ENCODE data around the gene TFB1M.
"Not testable (repeated sequence)": the region's sequence is repeated elsewhere in the genome, so short reads cannot be mapped to it uniquely, and the experiment has no call there.

TFB1M gene

DNA sequence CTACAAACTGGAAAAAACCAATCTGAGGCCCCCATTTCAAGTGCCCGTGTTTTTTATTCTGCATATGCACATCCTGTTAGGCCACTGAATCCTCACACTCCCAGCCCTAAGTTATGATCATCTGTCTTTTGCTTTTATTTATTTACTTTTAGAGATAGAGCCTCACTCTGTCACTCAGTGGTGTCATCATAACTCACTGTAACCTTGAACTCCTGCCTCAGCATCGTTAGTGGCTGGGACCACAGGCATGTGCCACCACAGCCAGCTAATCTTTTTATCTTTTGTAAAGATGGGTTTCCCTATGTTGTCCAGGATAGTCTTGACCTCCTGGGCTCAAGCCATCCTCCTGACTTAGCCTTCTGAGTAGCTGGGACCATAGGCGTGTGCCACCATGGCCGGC, 80.1 kb downstream of the TFB1M start:
- DNase-seq = no peak

- no peak for DNase-seq
Measured at GRCh38 chr6:155232848-155233247, 81.4 kb downstream of the TFB1M start.

DNA sequence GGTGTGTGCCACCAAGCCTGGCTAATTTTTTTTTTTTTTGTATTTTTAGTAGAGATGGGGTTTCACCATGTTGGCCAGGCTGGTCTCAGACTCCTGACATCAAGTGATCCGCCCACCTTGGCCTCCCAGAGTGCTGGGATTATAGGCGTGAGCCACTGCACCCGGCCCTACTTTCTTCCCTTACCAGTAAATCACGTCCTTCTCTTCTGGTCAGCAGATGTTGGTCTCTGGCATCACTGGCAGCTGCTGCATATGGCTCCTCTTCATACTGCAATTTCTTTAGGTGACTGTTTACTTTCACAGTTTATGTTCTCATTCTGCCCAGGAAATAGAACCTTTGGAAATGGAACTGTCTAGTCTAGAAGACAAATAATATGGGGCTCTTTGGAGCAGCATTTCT, 83.3 kb downstream of the TFB1M start:
- DNase-seq = not testable (repeated sequence)

DNA sequence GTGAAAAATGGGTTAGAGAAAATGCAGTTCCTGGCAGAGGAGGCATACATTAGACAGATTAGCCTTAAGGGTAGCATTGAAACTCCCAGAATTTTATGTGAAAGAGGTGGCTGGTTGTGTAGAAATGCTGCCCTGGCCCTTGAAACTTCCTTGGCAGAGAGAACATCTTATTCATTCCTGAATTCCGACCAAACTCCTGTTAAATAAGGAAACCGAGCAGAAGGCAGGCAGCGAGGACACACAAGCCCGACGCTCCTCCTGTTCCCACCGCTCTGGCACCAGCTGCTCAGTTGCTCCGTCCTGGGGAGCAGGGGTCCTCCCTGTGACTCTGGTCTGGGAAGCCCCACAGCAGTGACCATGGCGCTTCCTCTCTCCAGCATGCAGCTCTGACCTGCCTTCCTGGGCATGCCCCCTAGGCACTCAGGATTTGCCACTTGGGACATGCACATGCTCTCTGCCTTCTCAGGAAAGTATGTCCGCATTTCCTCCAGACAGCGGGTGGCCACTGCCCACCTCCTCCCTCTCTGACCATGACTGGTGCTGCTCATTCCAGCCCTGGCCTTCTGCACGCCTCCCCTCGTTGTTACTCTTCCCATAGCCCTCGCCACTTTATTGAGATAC, 85.6 kb downstream of the TFB1M start:
- no peak for DNase-seq

DNA sequence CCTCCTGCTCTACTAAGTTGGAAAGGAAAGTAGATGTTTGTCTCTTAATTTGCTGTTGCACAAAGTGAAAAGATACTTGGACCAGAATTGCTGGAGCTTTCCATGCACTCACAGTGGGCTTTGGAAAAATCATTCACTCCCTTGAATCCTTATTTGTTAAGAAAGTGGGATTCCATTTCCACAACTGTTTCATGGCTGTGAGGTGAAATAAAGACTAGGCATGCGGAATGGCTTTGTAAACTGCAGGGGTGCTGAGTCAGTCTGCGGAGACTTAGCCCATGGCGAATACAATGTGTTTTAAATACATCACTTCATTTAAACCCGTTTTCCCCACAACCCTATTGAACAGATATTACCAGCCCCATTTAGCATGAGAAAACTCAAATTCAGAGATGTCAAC, 87.2 kb downstream of the TFB1M start:
- no peak for DNase-seq

GRCh38 chr6:155224618-155225017, 89.7 kb downstream of the TFB1M start:
- DNase-seq = no peak

DNA sequence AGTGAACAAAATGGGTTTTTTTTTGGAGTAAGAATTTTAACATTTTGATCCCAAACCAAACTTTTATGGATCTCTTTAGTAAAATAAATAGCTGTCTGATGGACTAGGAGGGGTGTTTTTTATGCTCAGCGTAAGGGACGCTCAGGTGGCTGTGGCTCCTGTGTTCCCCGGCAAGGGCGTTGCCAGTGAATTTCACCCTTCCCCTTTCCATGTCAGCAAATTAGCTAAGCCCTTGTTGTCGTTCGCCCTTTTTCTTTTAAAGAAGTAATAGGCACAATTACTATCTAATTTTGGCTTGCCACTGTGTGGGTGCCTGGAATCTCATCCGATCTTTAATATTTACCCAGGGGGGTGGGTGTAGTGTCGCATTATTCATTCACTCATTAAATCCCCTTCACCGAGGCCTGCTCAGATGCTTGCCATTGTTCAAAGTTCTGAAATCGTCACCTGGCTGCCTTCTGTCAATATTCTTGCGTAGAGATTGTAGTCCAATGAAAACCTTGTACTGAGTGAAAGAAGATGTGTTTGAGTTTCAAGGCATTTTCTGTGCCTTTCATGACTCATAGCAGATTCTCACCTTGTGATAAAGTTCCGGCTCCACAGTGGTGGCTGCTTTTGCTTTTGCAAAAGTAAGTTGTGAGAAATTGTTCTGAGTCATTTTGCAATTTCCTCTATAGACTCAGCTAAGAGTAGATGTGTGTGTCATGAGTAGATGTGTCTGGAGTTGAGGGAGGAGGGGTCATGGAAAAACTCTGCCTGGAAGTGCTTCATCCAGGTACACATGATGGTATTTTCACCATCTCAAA, 90.4 kb downstream of the TFB1M start:
- no peak for DNase-seq

DNA sequence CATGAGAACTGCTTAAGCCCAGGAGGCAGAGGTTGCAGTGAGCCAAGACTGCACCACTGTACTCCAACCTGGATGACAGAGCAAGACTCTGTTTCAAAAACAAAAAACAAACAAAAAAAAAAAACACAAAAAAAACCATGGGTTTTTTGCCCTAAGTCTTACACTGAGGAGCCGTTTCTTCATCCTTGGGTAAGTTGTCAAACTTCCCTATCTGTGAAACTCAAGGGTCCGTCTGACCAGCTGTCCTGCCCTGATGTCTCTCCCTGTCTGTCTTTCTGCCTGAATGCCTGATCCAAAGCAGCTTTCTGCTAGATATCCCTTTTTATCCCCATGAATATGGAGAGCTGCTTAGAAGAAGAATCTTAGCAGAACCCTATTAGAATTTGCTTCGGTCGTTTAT, 91.8 kb downstream of the TFB1M start:
- DNase-seq = no peak

GRCh38 chr6:155221086-155221485, 93.2 kb downstream of the TFB1M start:
- DNase-seq = no peak

DNA sequence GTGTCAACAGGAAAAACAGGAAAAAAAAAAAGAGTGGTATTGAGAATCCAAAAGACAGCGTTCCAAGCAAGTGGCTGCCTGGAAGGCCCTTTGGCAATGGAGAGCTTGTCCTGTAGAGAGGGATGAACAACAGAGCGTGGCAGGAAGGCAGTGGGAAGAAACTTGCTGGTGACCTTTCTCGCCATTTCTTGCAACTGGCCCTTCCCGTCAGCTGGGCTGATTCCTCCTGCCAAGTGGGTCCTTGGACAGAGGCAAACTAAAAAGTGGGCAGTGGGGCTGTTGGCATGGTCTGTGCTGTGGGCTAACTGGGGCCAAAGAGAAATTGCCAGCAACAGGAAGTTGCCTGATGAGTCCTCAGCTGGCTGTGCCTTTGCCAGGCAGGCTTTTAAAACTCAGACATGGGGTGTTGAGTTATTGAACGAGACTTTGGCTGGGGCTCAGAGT, 94.4 kb downstream of the TFB1M start:
- DNase-seq = no peak

DNA sequence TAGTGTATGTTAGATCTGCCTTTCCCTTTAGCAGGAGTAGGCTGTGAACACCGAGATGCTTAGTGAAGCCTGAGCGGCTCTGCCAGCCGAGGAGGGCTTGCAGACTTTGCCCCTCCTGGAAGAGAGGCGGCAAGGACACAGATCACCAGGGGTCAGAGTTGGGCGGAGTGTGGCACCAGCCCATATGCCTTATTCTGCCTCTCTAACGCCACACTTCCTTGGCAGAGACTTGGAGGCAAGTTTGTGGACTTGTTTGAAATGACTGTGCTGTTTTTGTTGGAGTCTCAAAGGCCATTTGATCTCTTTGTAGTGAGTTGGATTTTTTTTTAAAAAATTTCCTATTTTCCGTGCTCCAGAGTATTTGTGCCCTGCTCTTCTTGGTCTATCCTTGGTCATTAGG, 95.0 kb downstream of the TFB1M start:
- DNase-seq = no peak

DNA sequence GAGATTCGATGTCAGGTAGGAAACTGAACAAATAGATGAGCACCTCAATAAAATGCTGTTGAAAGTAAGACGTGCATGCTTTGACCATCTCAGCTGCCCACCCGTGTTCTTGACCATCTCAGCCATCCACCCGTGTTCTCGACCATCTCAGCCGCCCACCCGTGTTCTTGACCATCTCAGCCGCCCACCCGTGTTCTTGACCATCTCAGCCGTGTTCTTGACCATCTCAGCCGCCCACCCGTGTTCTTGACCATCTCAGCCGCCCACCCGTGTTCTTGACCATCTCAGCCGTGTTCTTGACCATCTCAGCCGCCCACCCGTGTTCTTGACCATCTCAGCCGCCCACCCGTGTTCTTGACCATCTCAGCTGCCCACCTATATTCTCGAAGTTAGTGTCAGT, 95.6 kb downstream of the TFB1M start:
- DNase-seq = not testable (repeated sequence)

DNA sequence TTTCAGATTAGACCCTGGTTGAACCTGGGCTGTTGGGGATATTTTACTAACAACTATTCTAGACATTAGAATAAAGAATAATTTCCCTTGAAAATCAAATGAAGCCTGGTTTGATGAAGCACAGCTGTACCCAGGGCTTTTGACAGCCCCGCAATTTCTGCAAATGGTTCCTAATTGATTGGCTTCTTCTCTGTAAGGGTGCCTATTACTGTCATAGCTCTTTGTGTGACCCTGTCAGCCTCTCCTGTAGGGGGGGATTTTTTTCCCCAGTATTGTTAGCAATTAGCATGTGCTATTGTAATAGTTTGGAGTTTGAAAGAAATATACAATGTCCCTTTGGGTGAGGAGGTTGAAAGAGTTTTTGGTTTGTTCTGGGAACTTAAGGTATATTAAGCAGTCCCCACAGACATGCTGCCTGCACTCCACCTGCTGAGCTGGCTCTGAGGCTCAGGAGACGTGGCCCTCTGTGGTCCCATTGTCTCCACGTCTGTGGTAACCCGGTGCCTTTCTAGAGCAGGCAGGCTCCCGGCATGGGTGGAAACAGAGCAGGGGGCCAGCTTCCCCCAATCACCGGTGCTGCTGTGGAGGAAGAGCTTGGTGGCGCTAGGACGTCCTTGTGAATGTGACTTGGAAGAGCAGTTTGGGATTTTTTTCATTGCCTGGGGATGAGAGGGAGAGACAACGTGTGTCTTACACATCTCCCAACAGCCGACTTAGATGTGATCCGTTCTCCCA, 97.8 kb downstream of the TFB1M start:
- DNase-seq = no peak

DNA sequence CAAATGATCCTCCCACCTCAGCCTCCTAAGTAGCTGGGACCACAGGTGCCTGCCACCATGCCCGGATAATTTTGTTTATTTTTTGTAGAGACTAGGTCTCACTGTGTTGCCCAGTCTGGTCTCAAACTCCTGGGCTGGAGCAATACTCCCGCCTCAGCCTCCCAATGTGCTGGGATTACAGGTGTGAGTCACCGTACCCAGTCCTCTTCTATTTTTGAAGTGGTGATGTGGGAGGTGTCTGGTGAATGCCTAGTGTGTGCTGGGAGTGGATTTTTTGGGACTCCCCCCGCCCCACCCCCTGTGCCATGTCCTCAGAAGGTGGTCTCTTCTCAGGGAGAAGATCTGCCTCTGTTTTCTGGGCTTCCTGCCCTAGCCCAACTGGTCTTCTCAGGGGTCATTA, 98.4 kb downstream of the TFB1M start:
- no peak for DNase-seq

- no peak for DNase-seq
Measured at GRCh38 chr6:155213611-155214372, 100.5 kb downstream of the TFB1M start.

DNA sequence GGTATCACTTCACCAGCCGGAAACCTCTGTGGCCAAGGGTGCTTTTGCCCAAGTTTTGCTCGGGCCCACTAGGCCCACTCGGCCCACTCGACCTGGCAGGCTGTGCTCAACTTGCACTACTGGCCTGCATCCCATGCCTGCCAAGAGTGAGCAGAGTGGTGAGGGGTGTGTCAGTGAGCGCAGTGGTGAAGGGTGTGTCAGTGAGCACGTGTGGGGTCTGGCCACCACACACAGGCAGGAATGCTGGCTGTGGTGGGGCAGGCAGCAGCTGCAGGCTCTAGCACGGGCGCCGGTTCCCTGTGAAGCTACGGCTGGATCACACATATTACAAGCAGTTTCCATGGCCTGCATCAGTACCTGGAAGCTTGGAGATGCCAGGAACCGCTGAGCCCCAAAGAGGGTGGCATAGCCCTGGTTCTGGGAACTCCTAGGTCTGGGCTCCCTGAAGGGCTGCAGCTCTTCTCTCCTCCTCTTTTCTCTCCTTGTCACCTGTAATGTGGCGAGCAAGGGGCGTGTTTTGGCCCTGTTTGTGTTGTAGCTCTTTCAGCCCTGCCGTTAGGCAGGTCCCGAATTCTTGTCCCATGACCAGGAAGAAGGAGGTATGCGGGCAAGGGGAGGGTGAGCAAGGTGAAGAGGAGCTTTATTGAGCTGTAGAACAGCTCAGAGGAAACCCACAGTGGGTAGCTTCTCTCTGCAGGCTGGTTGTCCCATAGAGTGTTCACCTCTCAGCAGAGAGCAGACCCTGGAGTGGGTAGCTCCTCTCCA, 101.5 kb downstream of the TFB1M start:
- no peak for DNase-seq

DNA sequence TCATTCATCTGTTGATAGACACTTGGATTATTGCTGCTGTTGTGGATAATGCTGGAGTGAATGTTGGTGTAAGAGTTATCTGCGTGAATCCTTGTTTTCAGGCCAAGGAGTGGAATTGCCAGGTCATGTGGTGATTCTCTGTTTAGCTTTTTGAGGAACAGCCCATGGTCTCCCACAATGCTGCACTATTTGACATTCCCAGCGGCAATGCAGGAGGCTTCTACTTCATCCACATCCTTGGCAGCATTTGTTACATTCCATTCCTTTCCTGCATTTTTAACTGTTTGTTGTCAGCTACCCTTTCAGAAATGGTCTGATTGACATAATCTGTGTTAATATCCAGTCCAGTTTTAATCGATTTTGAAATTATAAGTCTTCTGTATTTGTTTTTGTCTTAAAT, 102.2 kb downstream of the TFB1M start:
- DNase-seq = no peak

DNA sequence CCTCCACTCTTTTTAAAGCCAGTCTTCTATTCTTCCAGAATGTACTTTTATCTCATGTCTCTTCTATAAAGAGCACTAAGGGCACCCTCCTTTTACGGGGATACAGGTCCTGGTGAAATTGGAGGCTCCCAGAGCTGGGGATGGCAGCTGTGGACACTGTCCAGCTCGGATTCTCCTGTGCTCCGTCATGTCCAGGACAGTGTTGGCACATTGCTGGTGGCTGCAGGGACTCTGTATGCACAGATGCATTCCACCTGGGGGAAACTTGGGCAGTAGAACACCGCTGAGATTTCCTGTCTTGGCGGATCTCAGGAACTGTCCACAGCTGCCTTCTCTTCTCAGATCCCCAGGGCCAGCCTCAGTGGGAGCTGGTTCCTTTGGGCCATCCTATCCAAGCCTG, 107.1 kb downstream of the TFB1M start:
- DNase-seq = no peak
